A549 (cell line): ENCODE data around the gene FBXL7. TPM values are rescaled to one million over a fixed set of nuclear protein-coding genes. Genes with fewer than 3 reads are reported as not detected.

Experiments used
- ATAC-seq, 2 experiments: fragments of 200-7000 bp in 1 of 2; fragments of >200 bp in 1 of 2; cut with Nextera tagmentation in 1 of 2; cut with Tn5 transposase in 1 of 2; 3 replicates each; pipeline versions ENCODE4 v1.8.0 to v1.9.1; 2018 to 2020; ENCODE audit warnings: mild to moderate bottlenecking in 1 of 2, moderate library complexity in 1 of 2
- CTCF ChIA-PET: fragments of 300-600 bp; sonication (Branson Sonifier 250); formaldehyde crosslinking; extraction: SDS; loops from one replicate; lab custom pipeline; 2021; ENCODE audit warnings: antibody characterized with exemption, inconsistent platforms; lab: Yijun Ruan, JAX
- POLR2A ChIA-PET: fragments of 350-600 bp; formaldehyde crosslinking; extraction: SDS; loops from one replicate; lab custom pipeline; 2021; ENCODE audit warnings: antibody characterized with exemption, inconsistent platforms; lab: Yijun Ruan, JAX
- DNase-seq, 2 experiments: peaks; one replicate each; pipeline versions ENCODE4 v3.0.0 to v3.0.0-alpha.2; 2011 to 2016; ENCODE audit warnings: low read depth in 1 of 2, low spot score in 1 of 2
- FAIRE-seq: peaks from 2 replicates; lab custom pipeline; 2011; peaks lifted over from hg19 to GRCh38; lab: Jason Lieb, UNC
- H3K27ac ChIP-seq, 2 experiments: fragments of >200 bp; sonication (Bioruptor Twin); formaldehyde crosslinking; 3 replicates each; pipeline ENCODE4 v1.5.1; 2016 to 2017
- H3K4me1 ChIP-seq: fragments of >200 bp; sonication (Bioruptor Twin); formaldehyde crosslinking; 3 replicates; pipeline ENCODE4 v1.6.1; 2016
- H3K4me2 ChIP-seq: fragments of >200 bp; sonication (Bioruptor Twin); formaldehyde crosslinking; 3 replicates; pipeline ENCODE4 v1.6.1; 2016
- H3K4me3 ChIP-seq: fragments of >200 bp; sonication (Bioruptor Twin); formaldehyde crosslinking; 3 replicates; pipeline ENCODE4 v1.5.1; 2016
- H3K9me3 ChIP-seq: fragments of >200 bp; sonication (Bioruptor Twin); formaldehyde crosslinking; 3 replicates; pipeline ENCODE4 v1.6.1; 2016
- ATOH8 ChIP-seq: fragments of 250-450 bp; sonication (Bioruptor Pico); IDR thresholded peaks from 2 replicates; pipeline ENCODE4 v1.5.0; 2020; ENCODE audit warnings: low read depth, mild to moderate bottlenecking, moderate library complexity
- CBX2 ChIP-seq: fragments of 200-600 bp; sonication (generic); IDR thresholded peaks from 2 replicates; pipeline ENCODE4 v1.6.1; 2016; ENCODE audit warnings: low read depth, mild to moderate bottlenecking, borderline replicate concordance
- CEBPB ChIP-seq, 2 experiments: fragments of >200 bp in 1 of 2; sonication (Bioruptor Twin) in 1 of 2; formaldehyde crosslinking in 1 of 2; IDR thresholded peaks; 2 replicates each; pipeline ENCODE4 v1.6.1; 2012 to 2016
- FOXS1 ChIP-seq: fragments of 250-450 bp; sonication (Bioruptor Pico); IDR thresholded peaks from 2 replicates; pipeline ENCODE4 v1.5.0; 2020; ENCODE audit warnings: mild to moderate bottlenecking, moderate library complexity
- GATA3 ChIP-seq: IDR thresholded peaks from 2 replicates; pipeline ENCODE4 v1.6.1; 2012; ENCODE audit warnings: borderline replicate concordance
- HEYL ChIP-seq: fragments of 250-450 bp; sonication (Bioruptor Pico); IDR thresholded peaks from 2 replicates; pipeline ENCODE4 v1.8.0; 2021; ENCODE audit warnings: mild to moderate bottlenecking, moderate library complexity
- HOXB13 ChIP-seq: fragments of 250-450 bp; sonication (Bioruptor Pico); IDR thresholded peaks from 2 replicates; pipeline ENCODE4 v1.5.0; 2020; ENCODE audit warnings: low read depth, mild to moderate bottlenecking, moderate library complexity
- KDM5A ChIP-seq: fragments of 200-600 bp; sonication (generic); IDR thresholded peaks from 2 replicates; pipeline ENCODE4 v1.6.1; 2016; ENCODE audit warnings: antibody characterized with exemption, mild to moderate bottlenecking
- MAFK ChIP-seq: fragments of 450-650 bp; IDR thresholded peaks from 2 replicates; pipeline ENCODE4 v1.6.1; 2014; ENCODE audit not compliant: partially characterized antibody
- MAZ ChIP-seq: fragments of 150-350 bp; IDR thresholded peaks from 2 replicates; pipeline ENCODE4 v1.6.1; 2014; ENCODE audit warnings: antibody characterized with exemption, low read depth, low read length, borderline replicate concordance
- PHF8 ChIP-seq: fragments of 200-600 bp; sonication (generic); IDR thresholded peaks from 2 replicates; pipeline ENCODE4 v1.6.1; 2016; ENCODE audit warnings: low read depth, mild to moderate bottlenecking, antibody characterized with exemption, moderate library complexity, borderline replicate concordance
- POLR2AphosphoS2 ChIP-seq: conservative IDR thresholded peaks from 2 replicates; pipeline ENCODE4 v1.6.1; 2012; ENCODE audit warnings: low read length, improper control_type of control experiment, inconsistent platforms
- RAD21 ChIP-seq, 2 experiments: fragments of >200 bp in 1 of 2; sonication (Bioruptor Twin) in 1 of 2; formaldehyde crosslinking in 1 of 2; IDR thresholded peaks in 1 of 2; conservative IDR thresholded peaks in 1 of 2; 2 replicates in 1 of 2; 3 replicates in 1 of 2; pipeline ENCODE4 v1.6.1; 2012 to 2018; ENCODE audit warnings: inconsistent platforms in 1 of 2
- RNF2 ChIP-seq: fragments of 200-600 bp; sonication (generic); IDR thresholded peaks from 2 replicates; pipeline ENCODE4 v1.6.1; 2016; ENCODE audit warnings: low read depth, mild to moderate bottlenecking, antibody characterized with exemption, moderate library complexity, borderline replicate concordance
- SREBF2 ChIP-seq: fragments of 450-650 bp; IDR thresholded peaks from 2 replicates; pipeline ENCODE4 v1.6.1; 2014; ENCODE audit warnings: mild to moderate bottlenecking, moderate library complexity
- TP53 ChIP-seq: fragments of 250-450 bp; sonication (Bioruptor Pico); IDR thresholded peaks from 2 replicates; pipeline ENCODE4 v1.5.0; 2021; ENCODE audit warnings: mild to moderate bottlenecking, moderate library complexity
- ZC3H11A ChIP-seq: fragments of 450-650 bp; IDR thresholded peaks from 2 replicates; pipeline ENCODE4 v1.6.1; 2014; ENCODE audit warnings: antibody characterized with exemption, mild to moderate bottlenecking
- ZFP36 ChIP-seq: fragments of 450-650 bp; IDR thresholded peaks from 2 replicates; pipeline ENCODE4 v1.6.1; 2014; ENCODE audit warnings: borderline replicate concordance; ENCODE audit not compliant: partially characterized antibody
- ZNF302 ChIP-seq: fragments of 250-450 bp; sonication (Bioruptor Pico); IDR thresholded peaks from 2 replicates; pipeline ENCODE4 v1.9.0; 2021; ENCODE audit warnings: inconsistent platforms, mild to moderate bottlenecking, moderate library complexity
- ZSCAN20 ChIP-seq: fragments of 250-450 bp; sonication (Bioruptor Pico); IDR thresholded peaks from 2 replicates; pipeline ENCODE4 v1.8.0; 2022; ENCODE audit warnings: mild to moderate bottlenecking, moderate library complexity
- WGBS: methylation state at CpG from one replicate; pipeline ENCODE4 v1.1.6; 2017; ENCODE audit errors: missing lambda C conversion rate; 5-methylcytosine and 5-hydroxymethylcytosine counted together
- polyA plus RNA-seq, 4 experiments: library from polyadenylated mRNA; depleted of rRNA in 3 of 4; stranded (reverse); fragments of >200 nt; fragmentation: RNase III in 1 of 4; extraction: RNeasy Plus Mini Kit Qiagen cat#74134 plus additional on column Dnase treatment in 1 of 4; gene quantifications; 2 replicates in 3 of 4; 3 replicates in 1 of 4; pipeline ENCODE4 v1.2.3, GENCODE V29; 2011 to 2017
- TF ChIP-seq, protein P1 (sequence below): fragments of 150-350 bp; IDR thresholded peaks from 2 replicates; pipeline ENCODE4 v1.6.1; 2014; ENCODE audit warnings: low read depth, mild to moderate bottlenecking, low read length
- TF ChIP-seq, protein P2 (sequence below): fragments of 250-450 bp; sonication (Bioruptor Pico); IDR thresholded peaks from 2 replicates; pipeline ENCODE4 v1.5.0; 2021; ENCODE audit warnings: mild to moderate bottlenecking, moderate library complexity, borderline replicate concordance
- TF ChIP-seq, protein P3 (sequence below): IDR thresholded peaks from 2 replicates; pipeline ENCODE4 v1.6.1; 2012
- TF ChIP-seq, protein P4 (sequence below): IDR thresholded peaks from 2 replicates; pipeline ENCODE4 v1.6.1; 2012; ENCODE audit warnings: low read depth, borderline replicate concordance
- TF ChIP-seq, protein P5 (sequence below): fragments of 450-650 bp; IDR thresholded peaks from 2 replicates; pipeline ENCODE4 v1.6.1; 2014; ENCODE audit warnings: antibody characterized with exemption
- TF ChIP-seq, protein P6 (sequence below): fragments of >200 bp; sonication (Bioruptor Twin); formaldehyde crosslinking; IDR thresholded peaks from 3 replicates; pipeline ENCODE4 v1.6.1; 2016

Gene FBXL7
- polyA plus RNA-seq, 2 of the 4 experiments (the other 2 are of a cell fraction): 0.90 to 1.7 TPM

DNA sequence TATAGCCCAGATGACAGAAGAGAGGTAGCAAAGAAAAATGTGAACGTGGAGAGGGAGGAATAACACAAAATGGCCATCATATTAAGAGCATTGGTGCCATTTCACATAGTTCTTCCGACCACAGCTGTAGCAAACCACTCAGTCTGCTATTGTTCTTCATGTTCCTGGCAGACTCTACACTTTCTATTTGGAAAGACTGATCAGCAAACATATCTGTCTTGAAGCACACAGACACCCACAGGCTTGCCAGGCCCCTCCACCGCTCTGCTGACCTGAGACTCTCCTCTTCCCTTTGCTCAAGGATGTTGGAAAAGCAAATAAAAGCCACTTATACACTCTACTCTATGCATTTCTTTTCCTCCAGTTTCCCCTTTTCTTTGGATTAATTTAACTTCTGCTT, 298.0 kb downstream of the FBXL7 start:
- ATAC-seq: no peak
- no peaks in the 10 kb centered on the region for H3K9me3 ChIP-seq
- CTCF ChIA-PET: no interaction called here

GRCh38 chr5:15799014-15799413, 299.0 kb downstream of the FBXL7 start:
- ChIA-PET POLR2A (no interaction called here), CTCF (no interaction called here)
- peaks cover 3% of the 10 kb centered on the region; the same call in 1 of the 3 replicates for H3K9me3 ChIP-seq
- H3K4me1 ChIP-seq: no peaks in the 10 kb centered on the region
- ATAC-seq (no peak), FAIRE-seq (no peak), DNase-seq (no peak)
- no peak overlapping the region for H3K4me3 ChIP-seq
- WGBS: 42% methylated on average over 1 of the region's 1 CpG
- no peak overlapping the region for H3K4me2 ChIP-seq
- no peak overlapping the region for H3K27ac ChIP-seq
- no peak for TF ChIP-seq HOXB13 (CRISPR knock-in tag)
- no peak for TF ChIP-seq ZC3H11A
- no peak for TF ChIP-seq POLR2AphosphoS2
- no peak for TF ChIP-seq ZNF302
- TF ChIP-seq CEBPB (IDR thresholded peaks at IDR 0.05): no peak
- TF ChIP-seq, protein P1, sequence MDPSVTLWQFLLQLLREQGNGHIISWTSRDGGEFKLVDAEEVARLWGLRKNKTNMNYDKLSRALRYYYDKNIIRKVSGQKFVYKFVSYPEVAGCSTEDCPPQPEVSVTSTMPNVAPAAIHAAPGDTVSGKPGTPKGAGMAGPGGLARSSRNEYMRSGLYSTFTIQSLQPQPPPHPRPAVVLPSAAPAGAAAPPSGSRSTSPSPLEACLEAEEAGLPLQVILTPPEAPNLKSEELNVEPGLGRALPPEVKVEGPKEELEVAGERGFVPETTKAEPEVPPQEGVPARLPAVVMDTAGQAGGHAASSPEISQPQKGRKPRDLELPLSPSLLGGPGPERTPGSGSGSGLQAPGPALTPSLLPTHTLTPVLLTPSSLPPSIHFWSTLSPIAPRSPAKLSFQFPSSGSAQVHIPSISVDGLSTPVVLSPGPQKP: no peak
- TF ChIP-seq, protein P2, sequence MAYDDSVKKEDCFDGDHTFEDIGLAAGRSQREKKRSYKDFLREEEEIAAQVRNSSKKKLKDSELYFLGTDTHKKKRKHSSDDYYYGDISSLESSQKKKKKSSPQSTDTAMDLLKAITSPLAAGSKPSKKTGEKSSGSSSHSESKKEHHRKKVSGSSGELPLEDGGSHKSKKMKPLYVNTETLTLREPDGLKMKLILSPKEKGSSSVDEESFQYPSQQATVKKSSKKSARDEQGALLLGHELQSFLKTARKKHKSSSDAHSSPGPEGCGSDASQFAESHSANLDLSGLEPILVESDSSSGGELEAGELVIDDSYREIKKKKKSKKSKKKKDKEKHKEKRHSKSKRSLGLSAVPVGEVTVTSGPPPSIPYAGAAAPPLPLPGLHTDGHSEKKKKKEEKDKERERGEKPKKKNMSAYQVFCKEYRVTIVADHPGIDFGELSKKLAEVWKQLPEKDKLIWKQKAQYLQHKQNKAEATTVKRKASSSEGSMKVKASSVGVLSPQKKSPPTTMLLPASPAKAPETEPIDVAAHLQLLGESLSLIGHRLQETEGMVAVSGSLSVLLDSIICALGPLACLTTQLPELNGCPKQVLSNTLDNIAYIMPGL (CRISPR knock-in tag): no peak
- no peak for TF ChIP-seq HEYL
- TF ChIP-seq MAZ: no peak
- TF ChIP-seq PHF8: no peak
- TF ChIP-seq, protein P3, sequence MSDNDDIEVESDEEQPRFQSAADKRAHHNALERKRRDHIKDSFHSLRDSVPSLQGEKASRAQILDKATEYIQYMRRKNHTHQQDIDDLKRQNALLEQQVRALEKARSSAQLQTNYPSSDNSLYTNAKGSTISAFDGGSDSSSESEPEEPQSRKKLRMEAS: no peak
- TF ChIP-seq TP53: no peak
- TF ChIP-seq, protein P4, sequence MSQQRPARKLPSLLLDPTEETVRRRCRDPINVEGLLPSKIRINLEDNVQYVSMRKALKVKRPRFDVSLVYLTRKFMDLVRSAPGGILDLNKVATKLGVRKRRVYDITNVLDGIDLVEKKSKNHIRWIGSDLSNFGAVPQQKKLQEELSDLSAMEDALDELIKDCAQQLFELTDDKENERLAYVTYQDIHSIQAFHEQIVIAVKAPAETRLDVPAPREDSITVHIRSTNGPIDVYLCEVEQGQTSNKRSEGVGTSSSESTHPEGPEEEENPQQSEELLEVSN: no peak
- TF ChIP-seq ZSCAN20 (CRISPR knock-in tag): no peak
- TF ChIP-seq, all 56 proteins: peak for 0

More for the DNA sequence above, 298.0 kb downstream of the FBXL7 start:
- Histone ChIP-seq H3K4me1 (no peaks in the 10 kb centered on the region), H3K27ac (no peak overlapping the region), H3K4me3 (no peak overlapping the region), H3K4me2 (no peak overlapping the region)
- FAIRE-seq: no peak
- POLR2A ChIA-PET: no interaction called here
- TF ChIP-seq MAFK (no peak), CBX2 (no peak), RNF2 (no peak), GATA3 (no peak), RAD21 (conservative IDR thresholded peaks at IDR 0.05 in 1 of 2, IDR thresholded peaks at IDR 0.05 in 1 of 2) (no peak), ATOH8 (CRISPR knock-in tag) (no peak), SREBF2 (no peak), ZFP36 (no peak), FOXS1 (CRISPR knock-in tag) (no peak), KDM5A (no peak)
- TF ChIP-seq, protein P4: no peak
- TF ChIP-seq, protein P5, sequence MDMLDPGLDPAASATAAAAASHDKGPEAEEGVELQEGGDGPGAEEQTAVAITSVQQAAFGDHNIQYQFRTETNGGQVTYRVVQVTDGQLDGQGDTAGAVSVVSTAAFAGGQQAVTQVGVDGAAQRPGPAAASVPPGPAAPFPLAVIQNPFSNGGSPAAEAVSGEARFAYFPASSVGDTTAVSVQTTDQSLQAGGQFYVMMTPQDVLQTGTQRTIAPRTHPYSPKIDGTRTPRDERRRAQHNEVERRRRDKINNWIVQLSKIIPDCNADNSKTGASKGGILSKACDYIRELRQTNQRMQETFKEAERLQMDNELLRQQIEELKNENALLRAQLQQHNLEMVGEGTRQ: no peak
- TF ChIP-seq, protein P6, sequence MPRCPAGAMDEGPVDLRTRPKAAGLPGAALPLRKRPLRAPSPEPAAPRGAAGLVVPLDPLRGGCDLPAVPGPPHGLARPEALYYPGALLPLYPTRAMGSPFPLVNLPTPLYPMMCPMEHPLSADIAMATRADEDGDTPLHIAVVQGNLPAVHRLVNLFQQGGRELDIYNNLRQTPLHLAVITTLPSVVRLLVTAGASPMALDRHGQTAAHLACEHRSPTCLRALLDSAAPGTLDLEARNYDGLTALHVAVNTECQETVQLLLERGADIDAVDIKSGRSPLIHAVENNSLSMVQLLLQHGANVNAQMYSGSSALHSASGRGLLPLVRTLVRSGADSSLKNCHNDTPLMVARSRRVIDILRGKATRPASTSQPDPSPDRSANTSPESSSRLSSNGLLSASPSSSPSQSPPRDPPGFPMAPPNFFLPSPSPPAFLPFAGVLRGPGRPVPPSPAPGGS: no peak
- WGBS: 6% methylated on average over 3 of the region's 3 CpGs
- DNase-seq: no peak
